HL-60 (cell line): ENCODE data around the gene KRT6C.

Experiments
- SPI1 ChIP-seq: IDR thresholded peaks from 2 replicates; pipeline ENCODE4 v1.6.1; 2012; ENCODE audit warnings: low read depth, mild to moderate bottlenecking, borderline replicate concordance
- TF ChIP-seq, protein P1 (sequence below): IDR thresholded peaks from one replicate; pipeline ENCODE4 v1.5.1; 2011; ENCODE audit warnings: low read length, control low read depth, inconsistent platforms; ENCODE audit not compliant: insufficient read depth

DNA sequence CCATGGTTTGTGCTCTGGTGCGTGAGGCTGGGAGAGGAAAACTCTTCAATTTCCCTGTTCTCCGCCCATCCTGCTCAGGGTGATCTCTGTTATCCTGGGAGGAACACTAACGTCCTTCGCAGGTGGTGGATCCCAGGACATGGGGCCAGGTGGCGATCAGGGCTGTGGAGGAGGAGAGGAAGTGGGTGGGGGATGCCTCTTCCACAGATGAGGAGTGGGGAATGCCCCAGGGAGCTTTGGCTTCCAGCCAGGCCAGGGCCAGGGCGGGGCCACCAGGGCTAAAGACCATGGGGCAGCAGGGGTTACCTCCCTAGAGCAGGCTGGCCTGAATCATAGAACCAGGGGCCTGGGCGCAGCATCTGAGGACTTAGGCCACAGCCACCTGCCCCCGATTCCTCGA lies 36.1 kb downstream of the KRT6C start:
- TF ChIP-seq SPI1: no peak
- TF ChIP-seq, protein P1, sequence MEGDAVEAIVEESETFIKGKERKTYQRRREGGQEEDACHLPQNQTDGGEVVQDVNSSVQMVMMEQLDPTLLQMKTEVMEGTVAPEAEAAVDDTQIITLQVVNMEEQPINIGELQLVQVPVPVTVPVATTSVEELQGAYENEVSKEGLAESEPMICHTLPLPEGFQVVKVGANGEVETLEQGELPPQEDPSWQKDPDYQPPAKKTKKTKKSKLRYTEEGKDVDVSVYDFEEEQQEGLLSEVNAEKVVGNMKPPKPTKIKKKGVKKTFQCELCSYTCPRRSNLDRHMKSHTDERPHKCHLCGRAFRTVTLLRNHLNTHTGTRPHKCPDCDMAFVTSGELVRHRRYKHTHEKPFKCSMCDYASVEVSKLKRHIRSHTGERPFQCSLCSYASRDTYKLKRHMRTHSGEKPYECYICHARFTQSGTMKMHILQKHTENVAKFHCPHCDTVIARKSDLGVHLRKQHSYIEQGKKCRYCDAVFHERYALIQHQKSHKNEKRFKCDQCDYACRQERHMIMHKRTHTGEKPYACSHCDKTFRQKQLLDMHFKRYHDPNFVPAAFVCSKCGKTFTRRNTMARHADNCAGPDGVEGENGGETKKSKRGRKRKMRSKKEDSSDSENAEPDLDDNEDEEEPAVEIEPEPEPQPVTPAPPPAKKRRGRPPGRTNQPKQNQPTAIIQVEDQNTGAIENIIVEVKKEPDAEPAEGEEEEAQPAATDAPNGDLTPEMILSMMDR: no peak
